AG04450 (cell line): ENCODE measurements around the gene TNFAIP8L2. TPM values are rescaled to one million over a fixed set of nuclear protein-coding genes. Genes with fewer than 3 reads are reported as not detected.

Experiments
- CTCF ChIA-PET: fragments of 300-600, 350-600 bp; formaldehyde crosslinking; extraction: SDS; loops from one replicate; lab custom pipeline; 2022; ENCODE audit warnings: antibody characterized with exemption, inconsistent platforms; lab: Charles Lee
- POLR2A ChIA-PET: fragments of 350-600 bp; formaldehyde crosslinking; extraction: SDS; loops from one replicate; lab custom pipeline; 2021; ENCODE audit warnings: antibody characterized with exemption, inconsistent platforms; lab: Yijun Ruan, JAX
- DNase-seq: peaks from one replicate; pipeline ENCODE4 v3.0.0-alpha.2; 2011; ENCODE audit warnings: low read depth, low spot score
- H3K27ac ChIP-seq: one replicate; pipeline ENCODE4 v1.5.1; 2012; ENCODE audit warnings: low read depth, low read length, control low read depth
- H3K27me3 ChIP-seq: one replicate; pipeline ENCODE4 v1.6.0; 2012; ENCODE audit warnings: low read length; ENCODE audit not compliant: control insufficient read depth, insufficient read depth
- H3K4me3 ChIP-seq: 2 replicates; pipeline ENCODE4 v1.5.1; 2011; ENCODE audit warnings: mild to moderate bottlenecking, low read depth, low read length, control low read depth
- H3K9me3 ChIP-seq: 2 replicates; pipeline ENCODE4 v1.5.1; 2012; ENCODE audit warnings: low read length; ENCODE audit not compliant: control insufficient read depth, insufficient read depth
- polyA plus RNA-seq: library from polyadenylated mRNA; depleted of rRNA; stranded (reverse); fragments of >200 nt; gene quantifications from 2 replicates; pipeline ENCODE4 v1.2.3, GENCODE V29; 2011
- TF ChIP-seq, protein P1 (sequence below): IDR thresholded peaks from 2 replicates; pipeline ENCODE4 v1.5.1; 2011; ENCODE audit warnings: low read depth, low read length, control low read depth, inconsistent platforms

TNFAIP8L2 gene
- polyA plus RNA-seq, 1 experiment, result not detected

DNA sequence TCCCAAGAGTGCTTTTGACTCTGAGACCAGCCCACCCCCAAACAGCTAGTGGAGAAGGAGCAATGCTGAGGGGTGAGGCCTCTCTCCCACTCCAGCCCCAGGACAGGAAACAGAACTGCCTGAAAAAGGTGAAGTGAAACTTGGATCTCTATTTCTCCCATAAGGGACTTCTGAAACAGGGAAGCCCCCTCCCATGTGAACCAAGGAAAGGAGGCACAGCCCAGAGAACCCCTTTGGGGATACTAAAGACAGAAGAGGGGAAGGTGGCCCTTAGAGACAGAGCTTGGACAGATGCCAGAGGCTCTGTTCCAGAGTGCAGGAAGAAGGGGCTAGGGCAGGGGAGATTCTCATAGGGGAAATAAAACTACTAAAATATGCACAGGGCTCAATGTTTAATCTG lies 2.9 kb downstream of the TNFAIP8L2 start:
- Histone ChIP-seq H3K27me3 (no peaks in the 10 kb centered on the region), H3K27ac (no peak overlapping the region), H3K4me3 (no peak overlapping the region), H3K9me3 (no peaks in the 10 kb centered on the region)
- TF ChIP-seq, protein P1, sequence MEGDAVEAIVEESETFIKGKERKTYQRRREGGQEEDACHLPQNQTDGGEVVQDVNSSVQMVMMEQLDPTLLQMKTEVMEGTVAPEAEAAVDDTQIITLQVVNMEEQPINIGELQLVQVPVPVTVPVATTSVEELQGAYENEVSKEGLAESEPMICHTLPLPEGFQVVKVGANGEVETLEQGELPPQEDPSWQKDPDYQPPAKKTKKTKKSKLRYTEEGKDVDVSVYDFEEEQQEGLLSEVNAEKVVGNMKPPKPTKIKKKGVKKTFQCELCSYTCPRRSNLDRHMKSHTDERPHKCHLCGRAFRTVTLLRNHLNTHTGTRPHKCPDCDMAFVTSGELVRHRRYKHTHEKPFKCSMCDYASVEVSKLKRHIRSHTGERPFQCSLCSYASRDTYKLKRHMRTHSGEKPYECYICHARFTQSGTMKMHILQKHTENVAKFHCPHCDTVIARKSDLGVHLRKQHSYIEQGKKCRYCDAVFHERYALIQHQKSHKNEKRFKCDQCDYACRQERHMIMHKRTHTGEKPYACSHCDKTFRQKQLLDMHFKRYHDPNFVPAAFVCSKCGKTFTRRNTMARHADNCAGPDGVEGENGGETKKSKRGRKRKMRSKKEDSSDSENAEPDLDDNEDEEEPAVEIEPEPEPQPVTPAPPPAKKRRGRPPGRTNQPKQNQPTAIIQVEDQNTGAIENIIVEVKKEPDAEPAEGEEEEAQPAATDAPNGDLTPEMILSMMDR, result no peak
- ChIA-PET POLR2A (no interaction called here), CTCF (interaction anchor here (6.5 kb wide), 1 partner anchor 60 kb away, joined by 162 read pairs; no protein-coding TSS in a partner anchor)
- no peak for DNase-seq

- no peak for DNase-seq
- POLR2A ChIA-PET, result interaction anchor here (0.5 kb wide), 1 partner anchor 124 kb away, joined by 3 read pairs; no protein-coding TSS in a partner anchor
- Histone ChIP-seq H3K4me3 (peak overlapping the region; percentile 99), H3K27me3 (no peaks in the 10 kb centered on the region), H3K27ac (peak overlapping the region; percentile 87), H3K9me3 (no peaks in the 10 kb centered on the region)
- CTCF ChIA-PET, result interaction anchor here (0.5 to 1.8 kb wide), 4 partner anchors 10 to 65 kb away, joined by 3 to 8 read pairs (median 4); partner anchors contain the start of gene TMOD4
- TF ChIP-seq, protein P1, result 0 out of 2 replicates have a peak, but pooled peaks have one; percentile 4
Measured at GRCh38 chr1:151164732-151165280, 8.4 kb downstream of the TNFAIP8L2 start.

- H3K9me3 ChIP-seq, result no peaks in the 10 kb centered on the region
- H3K4me3 ChIP-seq, result peak overlapping the region; percentile 99
- TF ChIP-seq, protein P1, result no peak
- H3K27ac ChIP-seq, result peak overlapping the region; percentile 87
- no peak for DNase-seq
- ChIA-PET CTCF (interaction anchor here (0.5 to 1.8 kb wide), 4 partner anchors 10 to 66 kb away, joined by 3 to 8 read pairs (median 4); partner anchors contain the start of gene TMOD4), POLR2A (interaction anchor here (0.5 kb wide), 1 partner anchor 125 kb away, joined by 3 read pairs; no protein-coding TSS in a partner anchor)
- H3K27me3 ChIP-seq, result no peaks in the 10 kb centered on the region
Measured at GRCh38 chr1:151165281-151165737, 8.9 kb downstream of the TNFAIP8L2 start.

GRCh38 chr1:151165738-151166504 lies 9.5 kb downstream of the TNFAIP8L2 start, which contains the start of the genes LYSMD1 and SCNM1:
Gene LYSMD1 (minus strand): TSS chr1:151165902. CDS start chr1:151165258, 644 bp downstream.
Gene SCNM1 (plus strand): TSS chr1:151166144. CDS start chr1:151166153, 9 bp downstream.
- peak within 1 kb of the TSS; percentile 99 for H3K4me3 ChIP-seq
- POLR2A ChIA-PET, result interaction anchor here (0.6 to 1.0 kb wide), 4 partner anchors 13 to 1266 kb away, joined by 3 to 4 read pairs (median 4); partner anchors contain the start of gene VPS72
- peak within 1 kb of the TSS; percentile 87 for H3K27ac ChIP-seq
- CTCF ChIA-PET, result interaction anchor here (0.5 to 2.0 kb wide), 6 partner anchors 9 to 67 kb away, joined by 3 to 9 read pairs (median 5); partner anchors contain the start of gene TMOD4
- peak; percentile 98 for DNase-seq
- no peaks in the 10 kb centered on the region for H3K9me3 ChIP-seq
- TF ChIP-seq, protein P1, result no peak
- no peaks in the 10 kb centered on the region for H3K27me3 ChIP-seq
